Fibroblast of villous mesenchyme (primary cell): ENCODE results near the gene ZNF516. TPM values are rescaled to one million over a fixed set of nuclear protein-coding genes. Genes with fewer than 3 reads are reported as not detected.
A peak's percentile ranks its signal among the peaks of the same experiment; 100 is the strongest.

Experiments used
- DNase-seq: peaks from one replicate; pipeline ENCODE4 v3.0.0-alpha.2; 2010; ENCODE audit warnings: low read depth
- H3K4me3 ChIP-seq: 2 replicates; pipeline ENCODE4 v1.5.1; 2011; ENCODE audit warnings: low read depth, mild to moderate bottlenecking, low read length
- total RNA-seq: library from RNA; depleted of rRNA; stranded (reverse); fragments of >200 nt; gene quantifications from 2 replicates; pipeline ENCODE4 v1.2.3, GENCODE V29; 2012
- TF ChIP-seq, protein P1 (sequence below): IDR thresholded peaks from 2 replicates; pipeline ENCODE4 v1.5.1; 2012; ENCODE audit warnings: low read depth, mild to moderate bottlenecking, low read length; ENCODE audit not compliant: insufficient read depth

Gene ZNF516
- total RNA-seq, 1 donor: 53.1 TPM

DNA sequence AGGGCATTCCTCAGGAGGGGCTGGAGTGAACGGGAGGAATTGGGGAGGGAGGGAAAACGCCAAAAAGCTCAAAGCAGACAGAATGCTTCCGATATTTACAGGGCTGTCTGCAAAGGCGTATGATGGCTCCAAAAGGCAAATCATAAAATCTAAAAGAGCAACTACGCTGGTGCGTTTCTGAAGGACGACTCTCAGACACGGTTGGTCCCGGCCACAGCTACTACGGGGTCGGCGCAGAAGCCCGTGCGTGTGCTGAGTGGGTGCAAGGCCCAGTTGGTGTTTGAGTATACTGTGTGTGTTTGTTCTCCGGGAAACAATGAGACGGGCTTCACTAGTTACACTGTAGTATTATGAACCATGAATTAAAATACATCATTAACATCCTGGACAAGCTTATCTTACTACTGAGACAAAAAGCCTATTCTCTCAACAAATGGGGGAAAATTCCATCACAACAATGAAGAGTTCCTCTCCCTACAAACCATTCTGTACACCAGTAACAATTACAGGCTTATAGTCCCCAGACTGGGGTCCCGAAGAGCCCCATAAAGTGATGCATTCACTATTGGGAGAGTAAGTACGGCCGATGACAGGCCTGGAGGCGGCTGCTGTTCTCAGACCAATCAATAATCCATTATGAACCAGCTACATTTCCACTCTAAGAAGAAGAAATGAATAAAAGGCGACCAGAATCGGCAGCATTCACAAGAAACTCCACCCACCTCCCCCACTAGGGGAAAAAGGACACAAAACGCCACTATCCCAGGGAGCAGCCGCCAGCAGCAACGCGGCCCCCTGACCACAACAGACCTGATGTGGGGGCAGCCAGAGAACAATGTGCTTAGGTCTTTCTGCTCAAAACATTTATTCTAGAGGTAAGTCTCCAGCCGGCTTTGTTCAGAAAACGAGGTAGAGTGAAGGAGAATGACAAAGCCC lies 43.4 kb downstream of the ZNF516 start:
- H3K4me3 ChIP-seq: peak overlapping the region; percentile 61
- TF ChIP-seq, protein P1, sequence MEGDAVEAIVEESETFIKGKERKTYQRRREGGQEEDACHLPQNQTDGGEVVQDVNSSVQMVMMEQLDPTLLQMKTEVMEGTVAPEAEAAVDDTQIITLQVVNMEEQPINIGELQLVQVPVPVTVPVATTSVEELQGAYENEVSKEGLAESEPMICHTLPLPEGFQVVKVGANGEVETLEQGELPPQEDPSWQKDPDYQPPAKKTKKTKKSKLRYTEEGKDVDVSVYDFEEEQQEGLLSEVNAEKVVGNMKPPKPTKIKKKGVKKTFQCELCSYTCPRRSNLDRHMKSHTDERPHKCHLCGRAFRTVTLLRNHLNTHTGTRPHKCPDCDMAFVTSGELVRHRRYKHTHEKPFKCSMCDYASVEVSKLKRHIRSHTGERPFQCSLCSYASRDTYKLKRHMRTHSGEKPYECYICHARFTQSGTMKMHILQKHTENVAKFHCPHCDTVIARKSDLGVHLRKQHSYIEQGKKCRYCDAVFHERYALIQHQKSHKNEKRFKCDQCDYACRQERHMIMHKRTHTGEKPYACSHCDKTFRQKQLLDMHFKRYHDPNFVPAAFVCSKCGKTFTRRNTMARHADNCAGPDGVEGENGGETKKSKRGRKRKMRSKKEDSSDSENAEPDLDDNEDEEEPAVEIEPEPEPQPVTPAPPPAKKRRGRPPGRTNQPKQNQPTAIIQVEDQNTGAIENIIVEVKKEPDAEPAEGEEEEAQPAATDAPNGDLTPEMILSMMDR: no peak
- no peak for DNase-seq

DNA sequence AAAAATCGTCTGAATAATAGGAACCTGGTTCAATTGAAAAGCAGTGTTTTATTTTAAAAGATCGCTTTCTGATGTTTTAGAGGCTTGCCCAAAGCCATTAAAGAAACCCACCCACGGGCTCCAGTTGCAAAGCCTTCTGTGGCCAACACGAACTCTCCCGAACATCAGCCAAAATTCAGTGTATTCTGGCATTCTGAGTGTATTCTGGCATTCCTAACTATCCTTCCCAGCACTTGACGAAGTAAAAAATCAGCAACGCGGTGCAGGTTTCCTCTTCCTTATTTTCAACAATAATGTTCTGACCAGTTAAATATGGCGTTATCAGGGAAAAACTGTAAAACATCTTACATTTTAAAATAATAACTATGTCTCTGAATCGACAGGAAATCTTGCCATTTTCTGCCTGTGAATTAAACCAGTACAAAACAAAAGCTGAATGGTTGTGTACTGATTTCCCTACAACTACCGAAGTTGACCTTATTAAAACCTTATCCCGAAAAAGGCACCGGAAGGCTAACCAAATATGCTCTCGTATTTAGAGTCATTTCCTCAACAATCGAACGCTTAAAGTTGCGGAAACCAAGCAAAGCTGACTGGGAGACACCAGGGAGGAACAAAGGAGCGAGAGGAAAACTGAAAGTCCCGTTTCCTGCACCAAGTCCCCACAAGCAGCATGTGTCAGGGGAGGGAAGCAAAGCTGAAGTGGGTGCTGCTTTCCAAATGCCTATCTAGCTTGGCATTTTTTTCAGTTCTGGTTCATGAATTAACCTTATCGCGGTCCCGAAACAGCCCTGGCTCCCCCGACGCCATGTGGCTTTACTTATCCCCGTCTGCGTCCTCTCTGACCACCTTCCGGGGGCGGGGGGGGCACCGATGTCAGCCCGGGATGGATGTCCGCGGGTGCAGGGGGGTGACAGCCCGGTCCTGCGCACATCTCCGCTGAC lies 44.3 kb downstream of the ZNF516 start:
- peak overlapping the region; percentile 61 for H3K4me3 ChIP-seq
- TF ChIP-seq, protein P1: no peak
- peak; percentile 79 for DNase-seq

DNA sequence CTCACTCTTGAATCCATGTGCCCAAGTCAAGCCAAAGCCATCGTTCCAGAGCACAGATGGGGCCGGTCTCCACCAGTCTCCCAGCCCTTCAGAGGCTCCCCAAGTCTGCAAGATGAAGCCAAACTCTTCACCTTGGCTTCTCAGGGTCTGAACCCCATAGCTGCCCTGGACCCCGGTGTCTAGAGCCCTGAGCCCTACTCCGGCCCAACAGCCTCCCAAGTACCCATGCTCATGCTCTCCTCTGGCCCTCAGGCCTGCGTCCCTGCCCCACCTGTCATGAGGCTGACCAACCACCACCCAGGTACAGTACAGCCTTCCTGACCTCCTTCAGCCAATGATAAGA lies 46.0 kb downstream of the ZNF516 start:
- TF ChIP-seq, protein P1: no peak
- no peak for DNase-seq
- H3K4me3 ChIP-seq: no peak overlapping the region

DNA sequence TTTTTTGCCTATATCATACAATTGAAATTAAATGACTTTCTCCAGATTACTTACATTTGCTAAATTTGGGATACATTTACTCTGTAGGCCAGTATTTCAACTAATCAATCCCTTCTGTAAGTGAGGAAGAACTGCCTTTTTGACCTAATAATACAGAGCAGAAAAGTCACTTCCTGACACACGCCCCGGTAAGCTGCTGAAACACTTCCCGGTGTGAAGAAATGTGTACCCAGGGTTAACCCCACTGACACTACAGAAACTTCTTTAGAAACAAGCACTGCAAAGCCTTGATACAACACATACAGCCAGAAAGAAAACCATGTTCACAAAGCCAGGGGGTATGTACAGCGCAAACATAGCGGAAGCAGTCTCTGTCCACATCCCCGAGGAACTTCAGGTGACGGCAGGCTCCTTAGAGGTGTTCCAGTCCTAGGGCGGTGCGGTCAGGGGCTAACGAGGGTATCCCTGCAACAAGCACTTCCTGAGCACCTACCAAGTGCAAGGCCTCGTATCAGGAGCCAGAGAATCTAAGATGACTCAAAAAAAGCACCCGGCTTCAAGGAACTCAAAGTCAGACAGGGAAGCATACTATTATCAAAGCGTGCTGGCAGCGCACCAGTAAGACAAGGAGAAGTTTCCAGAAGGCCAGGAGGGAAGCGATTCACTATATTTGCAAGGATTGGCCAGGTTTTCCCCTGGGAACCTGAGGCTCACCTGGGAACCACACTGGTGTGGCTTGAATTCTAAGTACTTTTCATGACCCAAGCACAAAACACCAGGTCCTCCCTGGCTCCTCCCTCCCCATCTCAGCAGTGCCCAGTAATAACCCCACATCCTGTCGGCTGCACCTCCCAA lies 46.6 kb downstream of the ZNF516 start:
- no peak overlapping the region for H3K4me3 ChIP-seq
- no peak for DNase-seq

DNA sequence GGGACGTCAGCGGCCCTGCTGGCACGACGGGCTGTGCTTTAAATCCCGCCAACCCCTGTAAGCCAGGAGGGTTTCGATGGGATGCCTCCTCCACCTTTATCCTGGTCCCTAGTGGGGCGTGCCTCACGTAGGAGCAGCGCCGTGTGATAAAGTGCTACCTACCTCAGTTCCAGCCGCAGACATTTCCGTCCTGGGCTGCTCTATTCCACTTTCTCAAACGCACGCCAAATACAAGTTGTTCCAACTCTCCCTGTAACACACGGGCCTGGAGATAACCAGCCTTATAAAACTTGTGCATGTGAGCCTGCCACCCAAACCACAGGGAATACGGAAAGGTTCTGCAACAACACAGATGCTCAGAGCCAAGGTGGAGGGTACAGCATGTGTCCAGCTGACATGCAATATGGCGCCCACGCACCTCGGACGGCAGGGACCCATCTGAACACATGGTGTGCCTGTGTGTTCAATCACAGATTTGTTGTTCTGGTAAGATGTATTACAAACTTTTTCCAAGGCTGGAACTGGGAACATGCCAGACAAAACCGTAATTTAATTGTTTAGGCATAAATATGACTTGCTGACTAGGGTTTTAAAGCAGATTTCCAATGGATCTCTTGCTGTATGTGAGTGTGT lies 47.7 kb downstream of the ZNF516 start:
- no peak overlapping the region for H3K4me3 ChIP-seq
- TF ChIP-seq, protein P1: no peak
- DNase-seq: peak; percentile 64

More for the DNA sequence above, 46.6 kb downstream of the ZNF516 start:
- TF ChIP-seq, protein P1: no peak
